Raji (cell line): ENCODE data around the gene VPS54.

Experiments
- POLR2A ChIP-seq: IDR thresholded peaks from 2 replicates; pipeline ENCODE4 v1.6.1; 2011; ENCODE audit warnings: low read depth, low read length, control low read depth; ENCODE audit not compliant: insufficient read depth

The VPS54 gene

GRCh38 chr2:64005707-64006356, 13.4 kb downstream of the VPS54 start:
- no peak for TF ChIP-seq POLR2A

GRCh38 chr2:64003239-64003638, 16.0 kb downstream of the VPS54 start:
- TF ChIP-seq POLR2A, result no peak

GRCh38 chr2:64001382-64002101, 17.7 kb downstream of the VPS54 start:
- TF ChIP-seq POLR2A, result no peak

GRCh38 chr2:64000630-64001381, 18.4 kb downstream of the VPS54 start:
- no peak for TF ChIP-seq POLR2A

- no peak for TF ChIP-seq POLR2A
These were observed 20.2 kb downstream of the VPS54 start for GRCh38 chr2:63999049-63999448.

- TF ChIP-seq POLR2A, result no peak
These were observed 25.4 kb downstream of the VPS54 start for GRCh38 chr2:63993871-63994270.

GRCh38 chr2:63992061-63992685, 27.1 kb downstream of the VPS54 start:
- no peak for TF ChIP-seq POLR2A

GRCh38 chr2:63990072-63990471, 29.2 kb downstream of the VPS54 start:
- TF ChIP-seq POLR2A, result no peak

- TF ChIP-seq POLR2A, result no peak
These were observed 34.4 kb downstream of the VPS54 start for GRCh38 chr2:63984606-63985359.

- TF ChIP-seq POLR2A, result no peak
These were observed 35.1 kb downstream of the VPS54 start for GRCh38 chr2:63983986-63984605.

- TF ChIP-seq POLR2A, result no peak
These were observed 36.9 kb downstream of the VPS54 start for GRCh38 chr2:63982335-63982734.

- no peak for TF ChIP-seq POLR2A
These were observed 37.5 kb downstream of the VPS54 start for GRCh38 chr2:63981702-63982103.

GRCh38 chr2:63980794-63981193, 38.4 kb downstream of the VPS54 start:
- no peak for TF ChIP-seq POLR2A

GRCh38 chr2:63977904-63978303, 41.3 kb downstream of the VPS54 start:
- TF ChIP-seq POLR2A, result no peak
